Mucosa of rectum (tissue), 2 donors: ENCODE results near the gene WT1.

Experiments used
- H3K27ac ChIP-seq, 2 donors: one replicate each; pipeline ENCODE4 v1.7.0; 2013; ENCODE audit warnings: inconsistent platforms in 2 of 2, low read depth in 2 of 2, low read length in 2 of 2
- H3K27me3 ChIP-seq, 2 donors: one replicate each; pipeline ENCODE4 v1.7.0; 2013; ENCODE audit warnings: low read length in 2 of 2; ENCODE audit not compliant: control insufficient read depth in 2 of 2, insufficient read depth in 2 of 2
- H3K36me3 ChIP-seq, 2 donors: one replicate each; pipeline ENCODE4 v1.7.0; 2013; ENCODE audit warnings: low read length in 2 of 2; ENCODE audit not compliant: control insufficient read depth in 2 of 2, insufficient read depth in 2 of 2
- H3K4me1 ChIP-seq, 2 donors: one replicate each; pipeline ENCODE4 v1.7.0; 2013; ENCODE audit warnings: low read length in 2 of 2, mild to moderate bottlenecking in 1 of 2; ENCODE audit not compliant: control insufficient read depth in 2 of 2, insufficient read depth in 2 of 2
- H3K4me3 ChIP-seq, 2 donors: one replicate each; pipeline ENCODE4 v1.7.0; 2013; ENCODE audit warnings: low read length in 2 of 2
- H3K9ac ChIP-seq, 2 donors: one replicate each; pipeline ENCODE4 v1.7.0; 2013; ENCODE audit warnings: low read length in 2 of 2, low read depth in 1 of 2, mild to moderate bottlenecking in 1 of 2
- H3K9me3 ChIP-seq, 2 donors: one replicate each; pipeline ENCODE4 v1.7.0; 2013; ENCODE audit warnings: low read length in 2 of 2; ENCODE audit not compliant: control insufficient read depth in 2 of 2
- donor health status: healthy.
- donor health status: Normal muscosa, but diverticular disease.

Gene WT1

GRCh38 chr11:32405592-32405991 is 29.7 kb downstream of the WT1 start:
- Histone ChIP-seq H3K4me3 (no peak overlapping the region), H3K9me3 (no peaks in the 10 kb centered on the region), H3K27me3 (no peaks in the 10 kb centered on the region), H3K4me1 (no peaks in the 10 kb centered on the region), H3K9ac (no peak overlapping the region), H3K36me3 (no peaks in the 10 kb centered on the region), H3K27ac (no peak overlapping the region)

GRCh38 chr11:32402836-32403235 is 32.5 kb downstream of the WT1 start:
- Histone ChIP-seq H3K9me3 (no peaks in the 10 kb centered on the region), H3K27ac (no peak overlapping the region), H3K9ac (no peak overlapping the region), H3K36me3 (no peaks in the 10 kb centered on the region), H3K4me3 (no peak overlapping the region), H3K4me1 (no peaks in the 10 kb centered on the region), H3K27me3 (peaks cover 2 to 3% of the 10 kb centered on the region in 2 donors)

GRCh38 chr11:32400670-32401369 is 34.5 kb downstream of the WT1 start:
- Histone ChIP-seq H3K4me1 (no peaks in the 10 kb centered on the region), H3K27me3 (peaks cover 2 to 3% of the 10 kb centered on the region in 2 donors), H3K4me3 (no peak overlapping the region), H3K9ac (no peak overlapping the region), H3K36me3 (no peaks in the 10 kb centered on the region), H3K27ac (no peak overlapping the region), H3K9me3 (no peaks in the 10 kb centered on the region)

GRCh38 chr11:32400196-32400595 is 35.1 kb downstream of the WT1 start:
- no peak overlapping the region for H3K9ac ChIP-seq
- no peak overlapping the region for H3K27ac ChIP-seq
- H3K36me3 ChIP-seq, result no peaks in the 10 kb centered on the region
- peaks cover 2 to 3% of the 10 kb centered on the region in 2 donors for H3K27me3 ChIP-seq
- no peak overlapping the region for H3K4me3 ChIP-seq
- no peaks in the 10 kb centered on the region for H3K4me1 ChIP-seq
- no peaks in the 10 kb centered on the region for H3K9me3 ChIP-seq

GRCh38 chr11:32396991-32397390 is 38.3 kb downstream of the WT1 start:
- H3K9ac ChIP-seq, result no peak overlapping the region
- peaks cover 2 to 4% of the 10 kb centered on the region in 2 donors for H3K4me1 ChIP-seq
- peaks cover 2 to 3% of the 10 kb centered on the region in 2 donors for H3K27me3 ChIP-seq
- H3K36me3 ChIP-seq, result no peaks in the 10 kb centered on the region
- no peaks in the 10 kb centered on the region for H3K9me3 ChIP-seq
- H3K27ac ChIP-seq, result no peak overlapping the region
- H3K4me3 ChIP-seq, result no peak overlapping the region

- H3K27ac ChIP-seq, result no peak overlapping the region
- peaks cover 2 to 4% of the 10 kb centered on the region in 2 donors for H3K4me1 ChIP-seq
- no peaks in the 10 kb centered on the region for H3K36me3 ChIP-seq
- H3K4me3 ChIP-seq, result no peak overlapping the region
- H3K9ac ChIP-seq, result no peak overlapping the region
- H3K27me3 ChIP-seq, result peaks cover 2 to 3% of the 10 kb centered on the region in 2 donors
- no peaks in the 10 kb centered on the region for H3K9me3 ChIP-seq
Observed at GRCh38 chr11:32396331-32396730, 39.0 kb downstream of the WT1 start.

- Histone ChIP-seq H3K9ac (no peak overlapping the region), H3K4me3 (no peak overlapping the region), H3K9me3 (no peaks in the 10 kb centered on the region), H3K4me1 (peaks cover 2 to 4% of the 10 kb centered on the region in 2 donors), H3K27me3 (peaks cover 0 to 2% of the 10 kb centered on the region in 2 donors), H3K27ac (no peak overlapping the region), H3K36me3 (no peaks in the 10 kb centered on the region)
Observed at GRCh38 chr11:32395127-32395526, 40.2 kb downstream of the WT1 start.

GRCh38 chr11:32392840-32393239 is 42.5 kb downstream of the WT1 start:
- no peak overlapping the region for H3K9ac ChIP-seq
- H3K27me3 ChIP-seq, result no peaks in the 10 kb centered on the region
- no peak overlapping the region for H3K27ac ChIP-seq
- peaks cover 2 to 4% of the 10 kb centered on the region in 2 donors for H3K4me1 ChIP-seq
- no peak overlapping the region for H3K4me3 ChIP-seq
- no peaks in the 10 kb centered on the region for H3K9me3 ChIP-seq
- no peaks in the 10 kb centered on the region for H3K36me3 ChIP-seq

GRCh38 chr11:32391956-32392553 is 43.3 kb downstream of the WT1 start:
- Histone ChIP-seq H3K27me3 (no peaks in the 10 kb centered on the region), H3K4me3 (no peak overlapping the region), H3K27ac (no peak overlapping the region), H3K4me1 (peaks cover 2 to 4% of the 10 kb centered on the region in 2 donors), H3K36me3 (no peaks in the 10 kb centered on the region), H3K9ac (no peak overlapping the region), H3K9me3 (no peaks in the 10 kb centered on the region)

GRCh38 chr11:32391479-32391878 is 43.9 kb downstream of the WT1 start:
- H3K27me3 ChIP-seq, result no peaks in the 10 kb centered on the region
- H3K36me3 ChIP-seq, result no peaks in the 10 kb centered on the region
- H3K27ac ChIP-seq, result no peak overlapping the region
- peaks cover 2 to 4% of the 10 kb centered on the region in 2 donors for H3K4me1 ChIP-seq
- no peak overlapping the region for H3K9ac ChIP-seq
- no peaks in the 10 kb centered on the region for H3K9me3 ChIP-seq
- H3K4me3 ChIP-seq, result no peak overlapping the region
